Astrocyte (in vitro differentiated cells and primary cell): Measurements from ENCODE around the gene ARL5A.

Source experiments
- CTCF ChIP-seq: IDR thresholded peaks from 2 replicates; pipeline ENCODE4 v1.5.1; 2011; ENCODE audit warnings: low read depth, mild to moderate bottlenecking, inconsistent platforms, low read length, moderate library complexity; ENCODE audit not compliant: insufficient read depth
- EZH2 ChIP-seq: IDR thresholded peaks from 2 replicates; pipeline ENCODE4 v1.6.1; 2012; ENCODE audit warnings: mild to moderate bottlenecking, low read length, inconsistent platforms; ENCODE audit not compliant: insufficient read depth

GRCh38 chr2:151754253-151754897 lies 73.8 kb downstream of the ARL5A start:
- TF ChIP-seq CTCF (no peak), EZH2 (no peak)
